HG02884 (cell line): ENCODE results near the gene STMN1.
A peak's percentile ranks its signal among the peaks of the same experiment; 100 is the strongest.

Experiments used
- ATAC-seq: cut with Tn5 transposase; IDR thresholded peaks from one replicate; pipeline ENCODE4 v1.9.1; 2021; ENCODE audit warnings: mild to moderate bottlenecking, moderate library complexity; ENCODE audit not compliant: unreplicated experiment

STMN1 gene

DNA sequence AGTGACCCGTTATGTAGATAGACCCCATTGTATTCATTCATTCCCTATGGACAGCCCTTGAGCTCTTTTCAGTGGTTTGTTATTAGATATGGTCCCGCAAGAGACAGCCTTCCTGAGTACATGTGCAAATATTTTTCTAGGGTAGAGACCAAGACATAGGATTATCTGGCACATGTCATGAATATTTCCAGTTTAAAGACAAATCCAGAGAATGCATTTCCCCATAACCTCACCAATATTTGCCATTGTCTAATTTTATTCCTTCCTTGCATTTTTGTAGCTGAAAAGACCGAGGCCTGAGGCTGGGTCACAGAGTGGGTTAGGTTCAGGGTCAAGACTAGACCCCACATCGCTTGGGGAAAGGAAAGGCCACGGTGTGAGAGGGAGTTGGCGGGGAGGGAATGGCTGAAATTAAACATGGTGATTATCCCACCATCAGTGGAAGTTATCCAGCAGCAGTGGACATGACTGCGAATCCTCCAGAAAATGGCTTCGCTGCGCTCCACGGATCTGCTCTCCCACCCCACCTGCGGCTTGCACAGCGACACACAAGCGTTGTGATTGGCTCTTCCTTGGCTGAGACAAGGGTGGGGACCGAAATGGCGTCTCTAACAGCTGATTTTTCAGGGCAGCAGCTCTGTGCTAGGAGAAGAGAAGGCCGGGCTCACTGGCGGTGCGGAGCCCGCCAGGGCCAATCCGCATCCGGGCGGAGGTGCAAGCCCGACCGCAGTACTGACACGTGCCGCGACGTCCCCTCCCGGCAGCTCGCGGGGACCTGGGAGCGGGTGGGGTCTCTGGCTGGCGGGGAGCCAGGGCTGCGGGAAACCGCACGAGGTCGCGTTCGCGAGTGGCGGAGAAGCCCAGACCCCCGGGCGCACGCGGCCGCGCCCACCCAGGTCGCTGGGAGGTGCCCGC lies 16.1 kb upstream of the STMN1 start:
- no peak for ATAC-seq

DNA sequence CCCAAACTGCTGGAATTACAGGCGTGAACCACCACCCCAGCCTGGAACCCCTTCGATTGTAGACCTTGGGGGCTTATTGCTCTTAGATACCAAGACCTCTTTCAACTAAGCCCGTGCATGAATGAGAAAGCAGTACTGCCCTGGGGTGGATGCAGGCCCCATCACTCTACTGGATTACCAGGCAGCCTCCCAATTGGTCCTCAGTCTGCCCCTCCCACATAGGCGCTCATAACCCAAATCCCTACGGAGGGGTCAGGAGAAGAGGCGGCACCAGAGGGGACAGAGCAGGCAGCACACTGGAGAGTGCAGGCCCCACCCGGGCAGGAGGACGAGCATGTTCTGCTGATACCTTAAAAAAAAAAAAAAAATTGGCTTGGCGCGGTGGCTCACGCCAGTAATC lies 12.4 kb upstream of the STMN1 start:
- ATAC-seq: no peak

DNA sequence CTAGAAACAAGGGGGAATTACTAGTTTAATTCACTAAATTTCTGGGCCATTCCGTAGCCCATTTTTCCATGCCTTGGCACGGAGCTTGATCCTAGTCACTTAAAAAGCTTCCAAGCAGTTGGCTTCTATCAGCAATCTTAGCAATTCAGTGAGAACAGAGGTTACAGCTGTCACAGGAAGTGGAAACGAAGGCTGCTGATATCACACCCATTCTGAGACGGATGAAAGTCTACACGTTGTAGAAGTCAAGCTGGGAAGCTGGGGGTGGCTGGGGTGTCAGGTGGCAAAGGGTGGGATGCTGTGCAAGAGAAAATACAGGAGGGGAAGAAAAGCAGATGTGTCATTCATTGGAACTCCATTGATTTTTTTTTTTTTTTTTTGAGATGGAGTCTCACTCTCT lies 11.8 kb upstream of the STMN1 start:
- no peak for ATAC-seq

DNA sequence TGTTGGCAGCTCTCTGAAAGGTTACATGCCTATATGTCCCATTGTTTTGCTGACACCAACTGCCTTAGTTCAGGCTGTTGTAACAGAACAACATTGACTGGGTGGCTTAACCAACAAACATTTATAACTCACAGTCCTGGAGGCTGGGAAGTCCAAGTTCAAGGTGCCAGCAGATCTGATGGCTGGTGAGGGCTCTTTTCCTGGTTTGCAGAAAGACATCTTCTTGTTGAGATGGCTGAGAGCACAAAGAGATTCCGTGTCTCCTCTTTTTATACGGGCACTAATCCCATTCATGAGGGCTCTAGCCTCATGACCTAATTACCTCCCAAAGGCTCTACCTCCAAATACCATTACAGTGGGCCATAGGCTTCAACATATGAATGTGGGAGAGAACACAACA lies 10.2 kb upstream of the STMN1 start:
- no peak for ATAC-seq

DNA sequence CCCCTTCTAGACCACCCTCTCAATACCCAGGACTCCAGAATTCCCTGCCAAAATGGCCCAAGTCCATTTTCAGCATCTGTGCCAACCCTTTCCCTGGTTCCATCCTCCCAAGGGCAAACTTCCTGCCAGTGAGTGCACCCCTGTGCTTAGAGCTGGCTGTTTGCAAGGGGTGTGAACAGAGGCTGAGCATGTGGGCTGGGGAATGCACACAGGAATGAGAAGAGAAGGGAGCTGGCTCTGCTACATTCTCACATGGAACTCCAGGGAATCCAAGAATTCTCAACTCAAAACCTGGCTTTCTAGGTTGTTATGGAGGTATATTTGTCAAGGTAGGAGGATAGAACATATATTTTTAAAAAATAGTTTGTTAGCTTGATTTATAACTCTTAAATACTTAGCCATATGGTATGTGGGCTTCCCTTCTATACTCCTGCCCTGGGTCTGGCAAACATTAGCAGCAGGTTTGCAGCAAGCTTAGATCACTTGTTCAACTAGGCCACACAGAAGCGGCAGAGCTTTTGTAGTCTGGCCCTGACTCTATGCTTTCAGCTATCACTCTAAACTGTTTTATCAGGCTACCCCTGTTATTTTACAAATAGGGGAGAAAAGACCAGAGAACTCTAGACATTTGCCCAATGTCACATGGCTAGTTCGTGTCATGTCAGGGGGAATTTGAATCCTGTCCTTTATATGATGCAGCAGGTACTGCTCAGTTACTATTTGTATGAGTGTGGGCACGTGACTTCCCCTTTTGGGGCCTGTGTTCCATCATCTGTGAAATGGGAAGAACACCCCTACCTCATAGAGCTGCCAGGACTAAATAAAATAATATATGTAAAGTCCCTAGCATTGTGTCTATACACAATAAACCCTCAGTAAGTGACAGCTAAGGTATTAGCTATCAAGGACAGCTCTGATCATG lies 8.1 kb upstream of the STMN1 start:
- ATAC-seq: no peak

DNA sequence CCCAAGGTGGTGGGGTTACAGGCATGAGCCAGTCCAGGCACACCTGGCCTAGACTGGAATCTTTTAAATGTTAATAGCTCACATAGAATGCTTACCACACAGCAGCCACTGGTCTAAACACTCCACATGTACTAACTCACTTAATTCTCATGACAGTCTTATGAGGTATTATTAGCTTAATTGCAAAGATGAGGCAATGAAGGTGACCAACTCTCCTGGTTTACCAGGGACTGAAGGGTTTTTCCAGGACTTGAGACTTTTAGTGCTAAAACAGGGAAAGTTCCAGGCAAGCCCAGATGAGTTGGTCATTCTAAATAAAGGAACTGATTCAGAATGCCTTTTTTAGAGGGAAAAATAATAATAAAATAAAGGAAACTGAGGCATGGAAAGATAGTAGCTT lies 7.0 kb upstream of the STMN1 start:
- ATAC-seq: no peak

DNA sequence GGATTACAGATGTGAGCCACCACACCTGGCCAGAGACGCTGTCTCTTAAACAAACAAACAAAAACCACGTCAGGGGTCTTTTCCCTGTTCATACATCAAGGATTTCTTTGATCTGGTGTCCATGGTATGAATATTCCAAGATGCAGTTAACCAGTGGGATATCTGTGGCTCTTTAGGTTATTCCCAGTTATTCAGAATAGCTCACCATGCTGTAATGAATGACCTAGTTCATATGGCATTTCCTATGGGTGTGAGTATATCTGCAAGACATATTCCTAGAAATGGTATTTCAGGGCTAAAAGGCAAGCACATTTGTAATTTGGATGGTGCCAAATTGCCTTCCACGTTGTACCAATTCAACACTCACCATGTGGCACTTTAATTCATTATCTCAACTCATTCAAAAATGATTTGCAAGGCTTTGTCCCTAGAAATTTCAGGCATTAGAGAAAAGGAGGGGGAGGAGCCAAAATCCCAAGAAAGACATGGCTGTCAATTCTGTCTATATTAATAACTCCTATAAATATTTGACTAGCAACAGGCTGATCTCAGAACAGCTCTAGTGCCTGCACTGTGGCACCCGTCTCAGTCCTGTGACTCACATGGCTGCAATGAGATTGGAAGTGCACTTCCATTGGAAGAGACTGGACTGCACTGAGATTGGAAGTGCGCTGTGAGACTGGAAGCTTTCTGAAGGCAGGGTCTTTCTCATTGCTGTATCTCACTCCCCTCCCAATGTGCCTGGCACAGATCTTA lies 6.0 kb upstream of the STMN1 start:
- no peak for ATAC-seq

DNA sequence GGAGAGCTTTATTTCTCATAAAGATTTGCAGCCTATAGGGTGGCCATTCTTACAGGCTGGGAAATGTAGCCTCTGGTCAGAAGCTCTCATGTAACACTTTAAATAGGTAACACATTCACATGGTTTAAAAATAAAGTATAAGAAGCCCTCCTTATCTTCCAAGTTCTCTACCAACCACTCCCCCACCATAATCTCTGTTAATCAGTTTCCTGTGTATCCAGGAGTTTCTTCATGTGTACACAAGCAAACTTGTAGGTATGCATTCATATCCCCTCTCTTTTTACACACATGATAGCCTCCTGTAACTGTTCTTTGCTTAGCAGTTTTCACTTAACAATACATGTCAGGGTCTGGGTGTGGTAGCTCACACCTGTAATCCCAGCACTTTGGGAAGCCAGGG lies 4.9 kb upstream of the STMN1 start:
- ATAC-seq: no peak

DNA sequence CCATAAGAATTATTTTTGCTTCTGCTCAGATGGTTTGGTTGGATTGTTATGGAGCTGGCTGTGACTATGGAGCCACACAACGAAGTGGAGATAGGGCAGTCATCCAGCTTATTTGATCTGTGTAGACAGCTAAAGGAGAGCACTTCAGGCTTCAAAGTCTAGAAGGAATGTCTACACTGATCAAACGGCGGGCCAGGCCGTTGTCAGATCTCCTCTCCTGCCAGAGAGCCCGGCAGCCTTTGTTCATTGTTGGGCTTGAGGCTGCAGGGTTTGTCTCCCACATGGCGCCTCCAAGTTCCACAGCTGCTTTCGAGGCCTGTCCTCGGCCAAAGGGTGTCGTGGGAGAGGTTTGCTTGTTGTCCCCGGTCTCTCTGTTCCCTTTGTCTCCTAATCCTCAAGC lies 2.8 kb upstream of the STMN1 start:
- no peak for ATAC-seq

DNA sequence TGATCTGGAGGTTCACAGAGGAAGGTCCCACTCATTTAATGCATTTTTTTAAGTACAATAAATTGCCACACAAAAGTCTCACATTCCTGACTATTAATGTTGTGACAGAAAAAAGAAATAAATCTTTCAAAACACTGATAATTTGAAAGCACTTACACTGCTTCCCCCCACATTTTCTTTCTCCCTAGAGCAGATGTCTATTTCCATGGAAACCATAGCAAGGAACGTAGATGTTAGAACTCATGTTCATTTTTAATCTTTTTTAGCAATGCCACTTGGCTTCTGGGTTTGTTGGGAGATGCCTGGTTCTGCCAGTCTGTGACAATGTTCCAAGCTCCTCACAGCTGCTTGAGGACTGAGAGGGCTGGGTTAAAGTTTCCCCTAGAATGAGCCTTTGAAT lies 1.9 kb upstream of the STMN1 start:
- no peak for ATAC-seq

DNA sequence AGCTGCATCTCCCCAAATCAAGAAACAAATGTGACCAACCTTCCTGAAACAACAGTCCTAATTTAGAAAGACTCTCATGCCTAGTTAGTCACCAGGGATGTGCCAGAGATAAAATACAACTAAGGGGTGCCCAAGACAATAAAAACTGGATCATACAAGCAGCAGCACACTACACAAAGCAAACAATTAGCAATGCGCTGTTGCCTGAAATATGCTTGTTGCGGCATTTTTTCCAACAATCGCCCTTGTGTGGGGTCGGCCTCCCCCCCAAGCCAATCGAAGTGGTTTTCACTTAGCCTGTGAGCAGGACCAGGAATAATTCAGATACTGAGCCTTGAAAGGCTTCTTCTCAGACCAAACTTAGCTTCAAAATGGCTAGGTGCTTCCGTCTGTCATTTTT lies 1.4 kb upstream of the STMN1 start:
- no peak for ATAC-seq

DNA sequence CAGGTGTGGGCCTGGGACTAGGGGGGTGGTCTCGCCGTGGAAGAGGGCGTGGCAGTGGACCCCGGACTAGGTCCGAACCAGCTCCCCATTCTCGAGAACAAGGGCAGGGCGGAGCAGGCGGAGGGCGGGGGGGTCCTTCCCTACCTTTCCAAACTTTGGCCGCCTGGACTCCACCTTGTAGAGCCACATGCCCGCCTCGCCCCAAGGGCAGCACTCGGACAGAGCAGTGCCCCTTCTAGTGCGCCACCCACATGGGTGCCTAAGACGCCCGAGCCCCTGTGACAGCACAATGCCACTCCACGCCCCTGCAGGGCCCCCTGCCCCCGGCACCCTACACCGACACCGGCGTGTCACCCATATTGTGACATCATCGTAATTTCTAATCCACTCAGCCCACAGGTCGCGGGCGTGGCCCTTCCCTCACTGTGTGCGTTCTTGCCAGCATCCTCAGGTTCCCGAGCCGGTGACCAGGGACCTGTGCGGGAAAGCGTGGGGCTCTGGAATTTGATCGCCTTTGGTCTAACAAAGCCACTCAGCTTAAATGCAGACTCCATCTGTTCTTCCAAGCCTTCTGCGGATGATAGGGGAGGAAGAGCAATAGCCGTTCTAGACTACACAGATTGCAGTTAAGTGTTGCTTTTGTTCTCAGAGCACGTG lies 553 bp upstream of the STMN1 start:
- ATAC-seq: no peak

DNA sequence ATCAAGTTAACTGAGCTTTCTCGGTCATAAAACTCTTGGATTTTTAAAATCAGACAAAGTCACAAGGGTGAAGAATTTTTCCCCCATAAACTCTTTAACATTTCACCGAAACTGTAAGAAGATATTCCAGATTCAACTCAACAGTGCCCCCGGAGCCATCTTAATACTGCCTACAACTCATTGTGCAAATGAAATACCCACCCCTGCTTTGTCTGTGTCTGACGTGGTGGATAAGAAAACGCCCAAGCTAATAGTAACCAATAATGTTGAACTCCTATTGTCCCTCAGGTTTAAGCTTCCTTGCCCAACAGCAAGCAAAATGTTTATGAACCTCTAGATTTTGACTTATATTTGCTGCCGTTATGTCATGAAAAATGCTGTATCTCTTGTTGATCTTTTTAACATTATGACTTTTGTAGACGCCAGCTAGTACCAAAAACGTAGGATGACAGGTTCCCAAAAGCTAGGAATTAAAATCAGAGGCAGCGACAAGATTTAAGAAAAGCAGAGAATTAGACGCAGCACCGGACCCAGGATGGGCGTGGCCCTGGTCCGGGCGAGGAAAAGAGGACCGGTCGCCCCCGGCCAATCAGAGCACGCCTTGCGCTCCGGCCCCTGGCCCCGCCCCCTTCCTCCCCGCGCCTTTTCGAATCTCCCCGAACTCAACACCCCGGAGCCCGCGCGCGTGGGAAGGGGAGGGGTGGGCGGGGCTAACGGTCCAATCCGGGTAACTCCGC lies 1.1 kb downstream of the STMN1 start:
- peak; percentile 53 for ATAC-seq

DNA sequence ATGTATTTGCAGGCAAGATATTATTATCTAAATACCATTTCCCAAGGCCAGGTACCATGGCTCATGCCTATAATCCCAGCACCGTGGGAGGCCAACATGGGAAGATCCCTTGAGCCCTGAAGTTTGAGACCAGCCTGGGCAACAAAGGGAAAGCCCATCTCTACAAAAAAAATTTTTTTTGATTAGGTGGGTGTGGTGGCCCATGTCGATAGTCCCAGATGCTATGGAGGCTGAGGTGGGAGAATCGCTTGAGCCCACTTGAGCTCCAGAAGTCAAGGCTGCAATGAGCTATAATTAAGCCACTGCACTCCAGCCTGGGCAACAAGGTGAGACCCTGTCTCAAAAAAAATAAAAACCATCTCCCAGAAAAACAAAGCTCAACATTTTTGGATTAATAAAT lies 2.2 kb downstream of the STMN1 start:
- ATAC-seq: no peak

DNA sequence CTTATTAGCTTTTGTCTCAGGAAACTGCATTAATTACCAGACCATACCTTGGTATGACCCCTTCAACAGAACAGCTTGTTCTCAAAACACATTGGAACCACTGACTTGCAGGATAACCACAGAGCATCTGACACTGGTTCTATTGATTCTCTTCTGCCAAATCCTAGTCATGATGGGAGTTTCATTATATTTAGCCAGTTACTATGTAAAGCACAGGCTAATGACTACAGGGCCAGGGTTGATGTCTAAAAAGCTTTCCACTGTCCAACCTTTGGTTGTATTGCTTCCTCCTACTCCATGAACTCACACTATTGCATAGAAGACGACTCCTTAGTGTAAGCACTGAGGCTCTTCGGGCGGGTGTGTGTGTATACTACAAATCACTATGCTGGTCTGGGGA lies 3.8 kb downstream of the STMN1 start:
- ATAC-seq: no peak

DNA sequence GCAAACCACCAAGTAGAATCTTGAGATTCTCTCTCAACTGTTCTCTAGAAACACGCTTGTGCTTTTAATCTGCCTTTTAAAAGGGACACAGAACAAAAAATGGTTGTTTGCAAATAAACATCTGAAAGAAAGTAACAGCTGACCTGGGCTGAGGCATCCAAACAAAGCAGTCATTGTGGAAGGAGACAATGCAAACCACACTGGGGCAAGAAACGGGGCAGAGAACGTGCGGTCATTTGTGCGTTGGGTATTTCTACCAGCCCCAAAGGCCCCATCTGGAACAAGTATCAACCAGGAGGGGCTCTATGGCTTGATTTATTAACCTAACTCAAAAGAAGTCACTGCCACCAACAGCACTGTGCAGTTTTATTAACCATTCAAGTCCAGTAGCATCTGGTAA lies 6.0 kb downstream of the STMN1 start:
- no peak for ATAC-seq

DNA sequence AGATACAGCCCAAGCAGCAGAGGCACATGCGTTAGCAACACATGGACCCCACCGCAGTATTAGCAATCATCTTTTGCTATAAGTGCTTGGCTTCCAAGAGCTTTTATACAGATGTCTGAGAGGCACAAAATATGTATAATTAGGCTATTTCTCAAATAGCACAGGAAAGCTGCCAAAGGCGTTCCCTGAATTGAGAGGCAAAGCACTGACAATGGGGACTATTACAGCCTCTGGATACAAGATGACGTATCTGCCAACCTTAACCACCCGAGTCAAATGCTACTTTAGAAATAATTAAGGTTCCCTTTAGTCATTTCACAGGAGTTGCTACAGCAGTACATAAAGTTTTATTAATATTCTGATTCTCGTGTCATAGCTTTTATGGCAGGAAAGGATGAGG lies 6.4 kb downstream of the STMN1 start:
- no peak for ATAC-seq

DNA sequence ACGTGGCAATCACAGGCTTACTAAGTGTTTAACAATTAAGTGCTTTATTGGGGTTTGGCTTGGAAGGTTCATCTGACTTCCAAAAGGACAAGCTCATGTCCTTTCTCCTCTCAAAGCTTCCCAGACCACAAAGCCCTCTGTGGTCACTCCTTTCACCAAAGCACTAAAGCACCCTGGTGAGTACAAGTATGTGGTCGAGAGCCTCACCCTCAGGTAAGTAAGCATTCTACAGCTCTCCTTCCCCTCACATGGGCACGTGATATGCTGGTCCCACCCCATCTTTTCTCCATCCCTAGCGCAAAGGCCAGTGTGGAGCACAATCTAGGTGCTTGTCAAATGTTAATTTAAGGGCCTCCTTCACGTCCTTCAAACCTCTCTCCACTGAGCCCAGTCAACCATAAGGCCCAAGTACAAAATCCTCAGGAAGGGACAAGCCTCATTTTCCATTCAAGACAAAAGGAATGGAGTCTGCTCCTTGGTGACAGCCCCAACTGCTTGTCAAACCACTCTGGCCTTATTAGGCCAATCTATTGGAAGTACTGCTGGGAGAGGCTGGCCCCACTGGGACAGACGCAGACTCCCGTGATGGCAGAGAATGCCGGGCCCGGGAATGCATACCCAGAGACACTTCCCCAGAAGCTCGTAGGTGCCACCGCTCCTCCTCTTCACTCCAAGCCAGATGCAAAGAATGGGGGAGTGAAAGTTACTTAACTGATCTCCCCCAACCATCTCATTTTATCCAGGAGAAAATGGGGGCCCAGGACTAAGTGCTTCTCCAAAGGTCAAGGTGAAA lies 7.8 kb downstream of the STMN1 start:
- no peak for ATAC-seq

DNA sequence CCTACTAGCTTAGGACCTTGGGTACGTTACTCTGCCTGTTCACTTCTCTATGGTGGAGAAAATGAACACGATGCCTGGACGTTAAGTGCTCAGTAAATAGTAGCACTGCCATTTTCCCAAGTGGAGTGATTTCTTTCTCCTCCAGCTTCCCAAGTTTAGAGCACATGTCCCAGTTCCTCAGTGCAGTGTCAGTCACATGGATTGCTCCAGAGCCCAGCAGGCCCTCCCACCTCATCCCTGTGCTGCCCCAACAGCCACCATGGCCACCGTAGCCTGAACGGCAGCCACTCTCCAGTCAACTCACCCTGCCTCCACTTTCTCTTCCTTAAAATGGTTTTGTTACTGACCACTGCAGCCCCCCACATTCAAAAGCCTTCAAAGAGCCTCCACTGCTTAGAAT lies 8.5 kb downstream of the STMN1 start:
- no peak for ATAC-seq
